HG03045 (cell line): ENCODE measurements around the gene UROD.
A peak's percentile ranks its signal among the peaks of the same experiment; 100 is the strongest.
"Not testable (repeated sequence)": the region's sequence is repeated elsewhere in the genome, so short reads cannot be mapped to it uniquely, and the experiment has no call there.

Source experiments
- ATAC-seq: cut with Tn5 transposase; IDR thresholded peaks from one replicate; pipeline ENCODE4 v1.9.1; 2021; ENCODE audit warnings: mild to moderate bottlenecking, moderate library complexity; ENCODE audit not compliant: unreplicated experiment

The UROD gene

DNA sequence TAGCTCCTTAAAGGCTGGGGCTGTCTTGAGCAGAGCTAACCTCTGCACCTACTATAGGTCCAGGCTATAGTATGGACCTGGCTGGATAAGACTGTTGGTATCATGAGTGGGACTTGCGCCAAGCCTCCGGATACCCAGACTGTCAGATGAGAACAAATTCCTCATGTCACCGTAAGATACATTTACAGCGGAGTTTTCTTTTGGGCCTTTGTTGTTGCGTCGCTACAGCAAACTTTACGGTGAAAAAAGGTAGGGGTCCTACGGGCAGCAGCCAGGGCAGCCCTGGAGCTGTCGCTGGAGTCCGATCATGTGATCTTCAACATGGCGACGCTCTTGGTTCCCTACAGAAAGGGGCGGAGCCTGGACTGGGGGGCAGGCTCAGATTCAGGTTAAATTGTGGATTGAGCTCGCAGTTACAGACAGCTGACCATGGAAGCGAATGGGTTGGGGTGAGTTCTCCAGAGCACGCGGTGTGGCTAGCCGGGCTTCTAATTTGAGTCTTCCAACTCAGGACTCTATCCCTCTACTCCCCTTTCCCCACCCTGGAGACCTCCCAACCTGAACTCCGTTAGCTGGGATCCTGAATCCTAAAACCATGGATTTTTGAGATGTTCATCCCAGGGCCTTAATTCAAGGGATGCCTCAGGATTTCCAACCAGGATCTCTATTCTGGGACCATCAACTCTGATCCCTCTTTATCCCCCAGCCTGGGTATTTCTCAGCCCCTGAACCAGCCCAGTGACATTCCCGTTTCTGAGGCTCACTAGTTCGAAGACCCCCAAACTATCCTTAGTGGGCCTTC is at the start of gene UROD:
Gene UROD (plus strand): TSS at position 418 of the 802 bp plus-strand sequence. CDS start 12 bp downstream, at position 430.
- peak; percentile 63 for ATAC-seq

- ATAC-seq, result no peak
Measured at GRCh38 chr1:44962729-44963128, 49.3 kb upstream of the UROD start.

DNA sequence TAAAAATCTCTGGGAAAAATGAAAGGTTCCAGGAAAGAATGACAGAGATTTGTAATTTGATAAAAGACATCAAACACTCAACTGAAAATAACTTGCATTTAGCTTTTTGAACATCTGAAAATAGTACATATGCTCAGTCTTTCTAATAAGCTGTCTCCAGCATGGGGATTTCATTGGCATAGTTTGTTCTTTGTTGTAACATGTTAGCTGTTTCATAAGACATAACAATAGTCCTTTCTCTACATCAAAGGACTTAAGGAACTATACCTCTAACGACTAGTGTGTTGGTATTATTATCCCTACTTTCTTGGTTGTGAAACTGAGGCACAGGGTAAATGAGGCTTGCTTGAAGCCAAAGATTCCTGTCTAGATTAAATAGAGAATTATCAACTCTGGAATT is 47.7 kb upstream of the UROD start:
- ATAC-seq, result no peak

- ATAC-seq, result no peak
Measured at GRCh38 chr1:44970317-44970716, 41.7 kb upstream of the UROD start.

- ATAC-seq, result no peak
Measured at GRCh38 chr1:44973645-44974044, 38.4 kb upstream of the UROD start.

- no peak for ATAC-seq
Measured at GRCh38 chr1:44976252-44976651, 35.8 kb upstream of the UROD start.

- not testable (repeated sequence) for ATAC-seq
Measured at GRCh38 chr1:44977372-44977771, 34.7 kb upstream of the UROD start.

DNA sequence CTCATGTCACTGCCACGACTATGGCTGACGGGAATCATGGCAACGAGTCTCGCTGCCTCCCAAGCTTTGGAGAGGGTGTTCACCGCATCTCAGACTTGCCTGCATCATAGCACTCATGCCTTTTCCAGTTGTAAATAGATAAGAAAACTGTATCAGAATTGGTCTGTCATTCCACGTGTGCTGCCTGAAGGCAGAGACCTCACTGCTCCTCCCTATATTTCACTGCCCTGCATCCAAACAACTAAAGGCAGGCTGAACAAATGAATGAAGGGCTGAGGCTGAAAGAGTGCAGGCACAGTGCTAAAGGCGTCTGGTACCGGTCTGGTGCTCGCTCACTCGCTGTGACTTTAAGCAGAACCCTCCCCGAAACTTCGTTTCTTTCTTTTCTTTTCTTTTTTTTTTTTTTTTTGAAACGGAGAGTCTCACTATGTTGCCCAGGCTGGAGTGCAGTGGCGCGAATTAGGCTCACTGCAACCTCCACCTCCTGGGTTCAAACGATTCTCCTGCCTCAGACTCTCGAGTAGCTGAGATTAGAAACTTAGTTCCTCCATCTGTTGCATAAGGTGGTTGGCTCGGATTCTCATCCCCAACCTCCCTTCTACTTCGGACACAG is 26.2 kb upstream of the UROD start:
- ATAC-seq, result peak; percentile 8

DNA sequence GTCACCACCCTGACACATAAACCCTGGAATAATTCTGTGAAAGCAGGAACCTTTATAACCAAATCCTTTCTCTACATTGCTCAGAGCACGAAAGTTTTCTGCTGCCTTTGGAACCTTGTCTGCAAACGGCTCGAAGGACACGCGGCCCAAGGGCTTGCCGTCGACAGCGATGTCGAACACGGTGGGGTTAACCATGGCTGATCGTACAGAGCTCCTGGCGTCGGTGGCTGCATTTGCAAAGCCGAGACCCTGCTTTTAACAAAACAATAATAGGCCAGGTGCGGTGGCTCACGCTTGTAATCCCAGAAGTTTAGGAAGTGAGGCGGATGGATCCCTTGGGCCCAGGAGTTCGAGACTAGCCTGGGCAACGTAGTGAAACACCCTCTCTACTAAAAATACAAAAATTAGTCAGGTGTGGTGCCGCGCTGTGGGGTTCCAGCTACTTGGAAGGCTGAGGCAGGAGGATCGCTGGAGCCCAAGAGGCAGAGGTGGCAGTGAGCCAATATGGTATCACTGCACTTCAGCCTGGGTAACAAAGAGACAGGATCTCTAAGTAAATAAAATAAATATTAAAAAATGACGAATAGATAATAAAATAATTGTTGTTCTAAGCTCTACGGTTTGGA is 23.4 kb upstream of the UROD start:
- ATAC-seq, result no peak

GRCh38 chr1:44994309-44994898 is 17.6 kb upstream of the UROD start:
- ATAC-seq, result no peak

GRCh38 chr1:44995467-44996238 is 16.4 kb upstream of the UROD start:
- ATAC-seq, result no peak

DNA sequence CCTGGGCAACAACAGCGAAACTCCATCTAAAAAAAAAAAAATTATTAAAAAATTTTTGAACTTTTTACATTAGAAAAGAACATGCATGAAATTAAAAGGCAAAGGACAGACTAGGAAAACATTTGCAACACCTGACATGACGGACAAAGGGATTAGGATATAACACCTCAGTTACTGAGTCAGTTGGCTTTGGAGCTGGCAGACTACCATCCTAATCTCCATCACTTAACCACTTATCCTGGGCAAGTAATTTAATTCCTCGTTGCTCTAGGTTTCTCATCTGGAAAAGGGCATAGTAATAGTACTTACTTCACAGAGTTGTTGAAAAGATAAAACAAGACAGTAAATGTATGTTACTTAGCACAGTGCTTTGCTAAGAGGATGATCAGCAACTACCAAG is 12.8 kb upstream of the UROD start:
- no peak for ATAC-seq

DNA sequence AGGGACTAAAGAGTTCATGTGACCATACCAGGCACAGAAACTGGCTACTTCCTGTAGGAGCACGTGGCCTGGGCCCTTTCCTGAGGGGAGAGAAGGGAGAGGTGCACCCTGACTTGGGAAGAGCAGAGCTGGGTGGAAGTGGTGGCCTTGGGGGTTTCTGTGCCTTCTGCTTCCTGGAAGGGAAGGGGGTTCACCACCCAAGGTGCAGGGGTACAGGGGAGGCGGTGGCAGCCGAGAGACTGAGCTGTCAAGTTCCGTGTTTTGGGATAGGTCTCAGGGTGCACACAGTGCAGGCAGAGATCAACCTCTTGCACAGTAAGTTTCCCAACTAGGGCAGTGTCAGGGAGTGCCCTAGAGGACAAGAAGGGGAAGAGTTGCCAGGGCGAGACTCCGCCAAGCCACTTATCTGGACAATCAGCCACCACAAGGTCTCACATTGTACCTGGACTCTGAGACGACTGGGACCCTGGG is 11.0 kb upstream of the UROD start:
- no peak for ATAC-seq

- ATAC-seq, result not testable (repeated sequence)
Measured at GRCh38 chr1:45001576-45001975, 10.5 kb upstream of the UROD start.

GRCh38 chr1:45002650-45003645 is 9.1 kb upstream of the UROD start:
- no peak for ATAC-seq

GRCh38 chr1:45003741-45004140 is 8.3 kb upstream of the UROD start:
- no peak for ATAC-seq

DNA sequence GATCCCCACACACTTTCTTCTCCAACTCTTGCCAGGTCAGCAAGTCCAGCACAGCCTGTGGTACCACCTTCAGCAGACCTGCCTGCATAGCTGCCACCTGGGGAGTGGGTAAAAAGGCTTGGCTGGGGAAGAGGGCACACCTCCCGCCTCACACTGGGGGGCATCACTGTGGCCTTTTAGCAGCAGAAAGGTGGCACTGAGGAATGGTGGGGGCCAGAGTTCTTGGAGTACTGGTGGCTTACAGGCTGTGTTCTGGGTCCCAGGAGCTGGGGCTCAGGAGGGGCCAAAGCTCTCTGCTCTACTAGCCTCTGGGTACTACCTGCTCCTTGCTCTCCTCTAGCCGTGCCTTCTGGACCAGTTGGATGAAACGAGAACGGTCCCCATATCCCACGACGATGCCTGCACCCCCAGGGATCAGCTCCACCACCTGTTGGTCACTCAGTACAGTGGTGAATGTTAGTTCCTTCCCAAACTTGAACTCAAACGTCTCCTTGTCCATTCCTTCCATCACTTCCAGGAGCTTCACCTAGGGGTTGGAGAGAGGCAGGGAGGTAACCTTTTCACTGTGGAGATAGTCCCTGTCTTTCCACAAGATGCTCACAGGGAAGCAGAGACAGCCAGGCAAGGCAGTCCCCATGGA is 7.7 kb upstream of the UROD start:
- no peak for ATAC-seq

DNA sequence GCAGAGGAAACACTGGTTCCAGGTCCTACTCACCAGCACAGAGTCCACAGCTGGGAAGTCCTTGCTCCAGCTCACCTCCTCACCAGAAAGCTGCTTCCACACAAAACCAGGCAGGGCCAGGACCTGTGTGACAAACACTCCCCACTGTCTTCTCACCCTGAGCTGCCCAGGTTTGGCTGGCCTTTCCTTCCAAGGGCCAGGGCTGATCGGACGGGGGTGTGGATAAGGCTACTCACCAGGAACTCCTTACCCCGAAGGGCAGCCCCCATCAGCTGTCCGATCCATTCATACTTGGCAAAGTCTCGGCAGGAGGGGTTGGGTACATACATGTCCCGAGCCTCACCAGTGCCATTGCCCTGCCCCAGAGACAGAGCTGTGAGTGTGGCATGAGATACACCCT is 6.3 kb upstream of the UROD start:
- ATAC-seq, result no peak

- no peak for ATAC-seq
Measured at GRCh38 chr1:45007311-45007710, 4.7 kb upstream of the UROD start.
